Endothelial cell (in vitro differentiated cells): Measurements from ENCODE around the gene ADCY10. TPM values are rescaled to one million over a fixed set of nuclear protein-coding genes. Genes with fewer than 3 reads are reported as not detected.

Source experiments
- DNase-seq: peaks from one replicate; pipeline ENCODE4 v3.0.0; 2021; ENCODE audit warnings: low spot score
- H3K27ac Mint-ChIP-seq: one replicate; pipeline ENCODE4 v1.8.0; 2021; ENCODE audit warnings: mixed read lengths, inconsistent platforms; ENCODE audit not compliant: unreplicated experiment
- H3K27me3 Mint-ChIP-seq: one replicate; pipeline ENCODE4 v1.8.0; 2021; ENCODE audit warnings: mild to moderate bottlenecking, moderate library complexity, mixed read lengths, inconsistent platforms; ENCODE audit not compliant: unreplicated experiment
- H3K36me3 Mint-ChIP-seq: one replicate; pipeline ENCODE4 v1.8.0; 2021; ENCODE audit warnings: mild to moderate bottlenecking, low read depth, mixed read lengths, inconsistent platforms; ENCODE audit not compliant: unreplicated experiment
- H3K4me1 Mint-ChIP-seq: one replicate; pipeline ENCODE4 v1.8.0; 2021; ENCODE audit warnings: mild to moderate bottlenecking, mixed read lengths, inconsistent platforms; ENCODE audit not compliant: unreplicated experiment
- H3K4me3 Mint-ChIP-seq: one replicate; pipeline ENCODE4 v1.8.0; 2021; ENCODE audit warnings: mild to moderate bottlenecking, mixed read lengths, inconsistent platforms; ENCODE audit not compliant: unreplicated experiment
- H3K9me3 Mint-ChIP-seq: one replicate; pipeline ENCODE4 v1.8.0; 2021; ENCODE audit warnings: mixed read lengths, inconsistent platforms; ENCODE audit not compliant: unreplicated experiment
- total RNA-seq: library from RNA; stranded (reverse); fragmentation: NEBNext Ultra II Directional; extraction: Animal tissue kit (Norgen Biotek cat#: 25700); gene quantifications from one replicate; pipeline ENCODE4 v1.2.1, GENCODE V29; 2021; ENCODE audit not compliant: unreplicated experiment
- TF ChIP-seq, protein P1 (sequence below): fragments of 200-600 bp; sonication (generic); IDR thresholded peaks from one replicate; pipeline ENCODE4 v1.5.0; 2021; ENCODE audit warnings: antibody characterized with exemption; ENCODE audit not compliant: unreplicated experiment

ADCY10 gene
- total RNA-seq, 1 donor from 2014 or later = 0.31 TPM

- Mint-ChIP-seq H3K36me3 (peaks cover 38% of the 10 kb centered on the region), H3K27me3 (peaks cover 13% of the 10 kb centered on the region), H3K4me3 (no peak overlapping the region), H3K9me3 (no peaks in the 10 kb centered on the region), H3K27ac (no peak overlapping the region), H3K4me1 (peaks cover 28% of the 10 kb centered on the region)
- DNase-seq = no peak
- TF ChIP-seq, protein P1, sequence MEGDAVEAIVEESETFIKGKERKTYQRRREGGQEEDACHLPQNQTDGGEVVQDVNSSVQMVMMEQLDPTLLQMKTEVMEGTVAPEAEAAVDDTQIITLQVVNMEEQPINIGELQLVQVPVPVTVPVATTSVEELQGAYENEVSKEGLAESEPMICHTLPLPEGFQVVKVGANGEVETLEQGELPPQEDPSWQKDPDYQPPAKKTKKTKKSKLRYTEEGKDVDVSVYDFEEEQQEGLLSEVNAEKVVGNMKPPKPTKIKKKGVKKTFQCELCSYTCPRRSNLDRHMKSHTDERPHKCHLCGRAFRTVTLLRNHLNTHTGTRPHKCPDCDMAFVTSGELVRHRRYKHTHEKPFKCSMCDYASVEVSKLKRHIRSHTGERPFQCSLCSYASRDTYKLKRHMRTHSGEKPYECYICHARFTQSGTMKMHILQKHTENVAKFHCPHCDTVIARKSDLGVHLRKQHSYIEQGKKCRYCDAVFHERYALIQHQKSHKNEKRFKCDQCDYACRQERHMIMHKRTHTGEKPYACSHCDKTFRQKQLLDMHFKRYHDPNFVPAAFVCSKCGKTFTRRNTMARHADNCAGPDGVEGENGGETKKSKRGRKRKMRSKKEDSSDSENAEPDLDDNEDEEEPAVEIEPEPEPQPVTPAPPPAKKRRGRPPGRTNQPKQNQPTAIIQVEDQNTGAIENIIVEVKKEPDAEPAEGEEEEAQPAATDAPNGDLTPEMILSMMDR = no peak
Measured at GRCh38 chr1:167800251-167800650, 113.7 kb downstream of the ADCY10 start.

- Mint-ChIP-seq H3K27ac (no peak overlapping the region), H3K27me3 (peaks cover 9% of the 10 kb centered on the region), H3K4me1 (peaks cover 31% of the 10 kb centered on the region), H3K9me3 (no peaks in the 10 kb centered on the region), H3K4me3 (no peak overlapping the region), H3K36me3 (peaks cover 33% of the 10 kb centered on the region)
- TF ChIP-seq, protein P1 = no peak
- DNase-seq = no peak
Measured at GRCh38 chr1:167799747-167800146, 114.2 kb downstream of the ADCY10 start.

DNA sequence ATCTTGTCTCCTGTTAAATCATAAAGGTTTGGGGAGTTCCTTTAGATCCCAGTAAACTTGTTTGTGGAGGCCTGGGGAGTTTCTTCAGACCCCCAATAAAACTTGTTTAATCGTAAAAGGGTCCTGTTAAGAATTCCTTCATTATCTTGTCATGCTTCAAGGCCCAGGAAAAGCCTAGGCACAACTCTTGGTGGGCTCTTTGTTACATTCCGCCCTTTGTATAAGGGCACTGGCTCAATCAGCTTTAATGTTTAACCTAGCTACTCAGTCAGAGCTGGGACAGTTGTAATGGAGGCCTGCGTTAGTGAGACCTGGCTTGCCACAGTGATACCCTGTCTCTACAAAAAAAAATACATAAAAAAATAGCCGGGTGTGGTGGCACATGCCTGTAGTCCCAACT is 115.0 kb downstream of the ADCY10 start:
- DNase-seq = no peak
- Mint-ChIP-seq H3K27ac (no peak overlapping the region), H3K9me3 (no peaks in the 10 kb centered on the region), H3K27me3 (peaks cover 8% of the 10 kb centered on the region), H3K4me1 (peaks cover 37% of the 10 kb centered on the region), H3K4me3 (no peak overlapping the region), H3K36me3 (peaks cover 27% of the 10 kb centered on the region)
- TF ChIP-seq, protein P1 = no peak

GRCh38 chr1:167797015-167797414 is 116.9 kb downstream of the ADCY10 start:
- H3K4me3 Mint-ChIP-seq = no peak overlapping the region
- H3K4me1 Mint-ChIP-seq = peaks cover 49% of the 10 kb centered on the region
- H3K27me3 Mint-ChIP-seq = peaks cover 11% of the 10 kb centered on the region
- H3K36me3 Mint-ChIP-seq = peaks cover 32% of the 10 kb centered on the region
- peak overlapping the region; percentile 96 for H3K27ac Mint-ChIP-seq
- H3K9me3 Mint-ChIP-seq = no peaks in the 10 kb centered on the region
- DNase-seq = peak; percentile 27
- TF ChIP-seq, protein P1 = no peak

- peak; percentile 30 for DNase-seq
- H3K27ac Mint-ChIP-seq = peak overlapping the region; percentile 96
- TF ChIP-seq, protein P1 = no peak
- H3K27me3 Mint-ChIP-seq = peaks cover 9% of the 10 kb centered on the region
- H3K9me3 Mint-ChIP-seq = no peaks in the 10 kb centered on the region
- H3K4me3 Mint-ChIP-seq = peak overlapping the region; percentile 47
- H3K36me3 Mint-ChIP-seq = peaks cover 29% of the 10 kb centered on the region
- H3K4me1 Mint-ChIP-seq = peaks cover 57% of the 10 kb centered on the region
Measured at GRCh38 chr1:167795810-167796740, 117.9 kb downstream of the ADCY10 start.
